Measurements from ENCODE around the gene GNG3.

Gene GNG3

DNA sequence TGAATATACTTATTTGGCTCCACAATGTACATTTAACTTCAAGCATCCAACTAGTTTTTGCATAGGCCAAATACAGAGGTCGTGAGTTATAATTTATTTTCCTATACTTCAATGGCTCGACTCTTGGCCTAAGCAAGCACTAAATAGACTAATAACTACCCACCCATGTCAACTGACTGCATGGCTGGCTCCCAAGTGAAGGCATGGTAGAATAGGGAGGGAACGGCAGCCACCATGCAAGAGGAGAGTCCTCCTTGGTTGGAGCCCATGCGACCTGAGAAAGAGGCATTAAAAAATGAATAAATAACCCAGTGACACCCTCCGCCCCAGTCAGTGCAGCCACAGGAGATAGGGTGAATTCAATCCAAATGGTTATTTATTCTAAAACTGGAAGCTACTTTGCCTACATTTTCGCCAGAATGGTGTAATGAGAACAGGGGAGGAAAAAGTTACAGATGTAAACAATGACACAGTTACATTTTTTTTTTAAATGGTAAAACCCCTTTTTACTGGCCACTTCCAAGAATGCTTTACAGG is 4.9 kb downstream of the GNG3 start:
- no peak overlapping the region for H3K4me3 ChIP-seq (ENCODE audit: low read depth, low read length)
- no peak for DNase-seq (ENCODE audit: low read depth)
- TF ChIP-seq, protein P1, sequence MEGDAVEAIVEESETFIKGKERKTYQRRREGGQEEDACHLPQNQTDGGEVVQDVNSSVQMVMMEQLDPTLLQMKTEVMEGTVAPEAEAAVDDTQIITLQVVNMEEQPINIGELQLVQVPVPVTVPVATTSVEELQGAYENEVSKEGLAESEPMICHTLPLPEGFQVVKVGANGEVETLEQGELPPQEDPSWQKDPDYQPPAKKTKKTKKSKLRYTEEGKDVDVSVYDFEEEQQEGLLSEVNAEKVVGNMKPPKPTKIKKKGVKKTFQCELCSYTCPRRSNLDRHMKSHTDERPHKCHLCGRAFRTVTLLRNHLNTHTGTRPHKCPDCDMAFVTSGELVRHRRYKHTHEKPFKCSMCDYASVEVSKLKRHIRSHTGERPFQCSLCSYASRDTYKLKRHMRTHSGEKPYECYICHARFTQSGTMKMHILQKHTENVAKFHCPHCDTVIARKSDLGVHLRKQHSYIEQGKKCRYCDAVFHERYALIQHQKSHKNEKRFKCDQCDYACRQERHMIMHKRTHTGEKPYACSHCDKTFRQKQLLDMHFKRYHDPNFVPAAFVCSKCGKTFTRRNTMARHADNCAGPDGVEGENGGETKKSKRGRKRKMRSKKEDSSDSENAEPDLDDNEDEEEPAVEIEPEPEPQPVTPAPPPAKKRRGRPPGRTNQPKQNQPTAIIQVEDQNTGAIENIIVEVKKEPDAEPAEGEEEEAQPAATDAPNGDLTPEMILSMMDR (IDR thresholded peaks at IDR 0.05; ENCODE audit: control insufficient read depth, extremely low read depth, insufficient read depth): no peak

DNA sequence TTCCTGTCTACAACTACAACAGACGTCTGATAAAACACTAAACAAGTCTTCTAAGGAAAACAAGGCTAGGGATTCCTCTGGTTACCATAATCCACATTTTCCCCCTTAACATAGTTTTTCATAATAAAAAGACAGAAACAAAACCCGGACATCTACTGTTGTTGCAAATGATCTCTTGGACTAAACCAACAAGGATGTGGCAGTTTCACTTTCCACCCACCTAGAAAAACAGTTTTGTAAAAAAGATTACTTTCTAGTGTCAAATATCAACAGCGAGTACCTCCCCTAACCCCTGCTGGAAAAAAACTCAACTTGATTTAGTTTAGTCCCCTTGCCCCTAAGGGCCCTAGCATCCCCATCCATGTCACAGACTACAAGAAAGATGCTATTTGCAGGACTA is 5.4 kb downstream of the GNG3 start:
- TF ChIP-seq, protein P1 (IDR thresholded peaks at IDR 0.05; ENCODE audit: control insufficient read depth, extremely low read depth, insufficient read depth): no peak
- DNase-seq (ENCODE audit: low read depth): no peak
- H3K4me3 ChIP-seq (ENCODE audit: low read depth, low read length): no peak overlapping the region

DNA sequence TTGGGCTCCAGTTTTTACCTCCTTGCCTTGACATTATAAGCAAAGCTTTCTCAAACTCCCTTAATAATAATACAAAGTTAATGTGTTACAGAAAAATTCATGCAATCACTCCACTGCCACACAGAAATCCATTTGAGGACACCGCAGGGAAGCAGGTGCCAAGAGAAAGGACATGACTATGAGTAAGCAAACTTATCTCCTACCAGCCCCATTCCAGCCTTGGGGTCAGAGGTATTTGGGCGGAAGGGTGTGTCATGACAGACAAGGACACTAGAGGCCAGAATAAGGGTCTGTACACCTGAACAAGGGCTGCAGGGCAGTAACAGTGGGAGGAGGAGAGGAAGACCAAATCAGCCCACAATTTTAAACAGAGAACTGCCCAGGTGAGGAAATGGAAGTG is 5.9 kb downstream of the GNG3 start:
- H3K4me3 ChIP-seq (ENCODE audit: low read depth, low read length): no peak overlapping the region
- DNase-seq (ENCODE audit: low read depth): no peak

DNA sequence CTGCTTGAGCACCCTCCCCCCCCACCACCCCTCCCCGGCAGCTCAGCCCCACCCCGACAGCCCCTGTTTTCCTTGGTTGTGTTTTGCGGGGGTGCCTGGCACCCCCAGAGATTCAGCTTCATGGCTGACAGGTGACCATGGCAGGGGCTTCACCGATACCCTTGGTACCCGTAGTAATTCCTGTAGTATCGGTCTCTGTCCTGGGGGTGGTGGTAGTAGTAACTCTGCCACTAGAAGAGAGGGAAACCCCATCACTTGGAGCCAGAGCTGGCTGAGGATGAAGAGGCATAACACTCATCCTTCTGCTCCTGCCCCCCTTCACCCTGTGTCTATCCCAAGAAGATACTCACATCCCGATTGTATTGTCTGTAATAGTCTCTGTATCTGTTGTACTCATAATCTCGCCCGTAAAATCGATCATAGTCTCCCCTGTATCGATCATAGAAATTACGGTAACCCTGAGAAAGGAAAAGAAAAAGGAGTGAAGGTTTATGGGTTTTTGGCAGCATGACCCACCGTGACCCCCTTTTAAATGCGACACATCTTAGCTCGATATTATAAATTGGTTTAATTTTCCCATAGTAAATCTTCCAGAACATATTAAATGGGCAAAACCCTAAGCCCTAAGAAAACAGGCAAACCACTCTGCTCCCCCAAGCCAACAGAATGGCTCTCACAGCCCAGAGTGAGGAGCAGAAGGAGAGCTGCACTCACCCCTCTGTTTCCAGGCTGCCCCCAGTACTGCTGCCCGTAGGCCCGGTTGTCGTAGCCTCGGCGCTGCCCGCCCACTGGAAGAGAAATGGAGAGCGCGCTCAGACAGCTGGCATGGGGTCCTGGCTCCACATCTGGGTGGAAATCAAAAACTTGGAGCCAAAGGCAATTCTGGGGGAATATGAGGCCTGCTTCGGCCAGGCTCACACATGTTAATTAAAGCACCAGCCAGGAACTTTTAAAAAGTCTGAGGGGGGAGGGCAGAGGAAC is 8.0 kb downstream of the GNG3 start:
- no peak overlapping the region for H3K4me3 ChIP-seq (ENCODE audit: low read depth, low read length)
- no peak for DNase-seq (ENCODE audit: low read depth)
- TF ChIP-seq, protein P1 (IDR thresholded peaks at IDR 0.05; ENCODE audit: control insufficient read depth, extremely low read depth, insufficient read depth): no peak

More for the DNA sequence above, 5.9 kb downstream of the GNG3 start:
- TF ChIP-seq, protein P1 (IDR thresholded peaks at IDR 0.05; ENCODE audit: control insufficient read depth, extremely low read depth, insufficient read depth): no peak

DNA sequence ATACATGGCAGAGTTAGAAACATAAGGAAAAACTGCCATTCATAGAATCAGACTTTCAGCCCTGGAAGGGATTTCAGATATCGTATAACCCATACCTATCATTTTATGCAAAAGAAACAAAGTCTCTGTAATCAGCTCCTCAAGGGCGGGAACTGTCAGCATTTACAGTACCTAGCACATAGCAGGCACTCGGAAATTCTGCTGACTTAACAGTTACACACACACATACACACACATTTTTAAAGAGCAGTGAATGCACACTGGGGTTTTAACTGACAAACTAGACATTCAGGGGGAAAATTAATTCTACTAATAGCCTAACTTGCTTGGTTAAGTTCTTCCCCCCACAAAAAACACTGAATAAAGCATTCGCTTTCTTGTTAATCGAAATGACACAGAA is 8.7 kb downstream of the GNG3 start:
- H3K4me3 ChIP-seq (ENCODE audit: low read depth, low read length): no peak overlapping the region
- DNase-seq (ENCODE audit: low read depth): no peak
- TF ChIP-seq, protein P1 (IDR thresholded peaks at IDR 0.05; ENCODE audit: control insufficient read depth, extremely low read depth, insufficient read depth): no peak

DNA sequence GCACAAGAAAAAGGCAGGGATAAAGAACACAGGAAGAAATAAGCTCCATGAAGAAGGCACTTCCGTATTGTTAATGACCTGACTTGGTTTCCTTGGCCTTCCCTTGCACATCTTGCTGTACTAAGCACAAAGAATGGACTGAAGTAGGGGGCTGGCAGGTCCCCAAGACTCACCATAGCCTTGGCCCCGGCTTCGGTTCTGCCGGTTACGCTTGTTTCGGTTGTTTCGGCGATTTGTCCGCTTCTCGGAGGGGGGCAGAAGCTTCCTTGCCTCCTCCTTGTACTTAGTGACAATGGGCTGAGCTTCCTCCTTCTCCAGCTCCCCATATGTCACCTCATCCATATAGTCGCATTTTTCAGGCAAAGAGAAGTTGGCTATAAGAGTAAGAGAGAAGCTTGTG is 9.3 kb downstream of the GNG3 start:
- no peak overlapping the region for H3K4me3 ChIP-seq (ENCODE audit: low read depth, low read length)
- TF ChIP-seq, protein P1 (IDR thresholded peaks at IDR 0.05; ENCODE audit: control insufficient read depth, extremely low read depth, insufficient read depth): no peak
- DNase-seq (ENCODE audit: low read depth): no peak

Data from LNCaP clone FGC (cell line).